ENCODE measurements around the gene NEK6.

Gene NEK6

DNA sequence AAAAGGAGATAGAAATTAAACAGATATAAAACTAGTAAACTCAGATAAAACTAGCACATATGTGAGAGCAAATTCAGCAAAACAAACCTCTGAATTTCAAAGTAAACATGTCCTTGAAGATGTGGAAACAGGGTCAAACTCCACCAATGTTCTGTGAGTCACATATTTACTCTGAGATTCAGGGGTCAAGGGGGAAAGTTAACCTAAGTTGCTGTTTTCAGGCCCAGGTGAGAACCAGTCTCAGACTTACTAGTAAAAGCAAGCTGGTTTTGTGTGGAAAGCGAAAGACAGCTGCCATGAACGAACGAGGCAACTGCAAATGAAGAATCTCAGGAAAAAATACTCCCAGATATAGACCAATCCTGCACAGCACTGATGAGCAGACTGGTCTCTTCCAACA is 128.5 kb downstream of the NEK6 start:
- no peak for ATAC-seq
- no peak for TF ChIP-seq ZNF565 (CRISPR knock-in tag; conservative IDR thresholded peaks at IDR 0.05; ENCODE audit: low read depth)
- TF ChIP-seq TCF4 (CRISPR knock-in tag; IDR thresholded peaks at IDR 0.05; ENCODE audit: borderline replicate concordance), result no peak
- TF ChIP-seq ZFP3 (CRISPR knock-in tag; IDR thresholded peaks at IDR 0.05), result no peak
- TF ChIP-seq, protein P1, sequence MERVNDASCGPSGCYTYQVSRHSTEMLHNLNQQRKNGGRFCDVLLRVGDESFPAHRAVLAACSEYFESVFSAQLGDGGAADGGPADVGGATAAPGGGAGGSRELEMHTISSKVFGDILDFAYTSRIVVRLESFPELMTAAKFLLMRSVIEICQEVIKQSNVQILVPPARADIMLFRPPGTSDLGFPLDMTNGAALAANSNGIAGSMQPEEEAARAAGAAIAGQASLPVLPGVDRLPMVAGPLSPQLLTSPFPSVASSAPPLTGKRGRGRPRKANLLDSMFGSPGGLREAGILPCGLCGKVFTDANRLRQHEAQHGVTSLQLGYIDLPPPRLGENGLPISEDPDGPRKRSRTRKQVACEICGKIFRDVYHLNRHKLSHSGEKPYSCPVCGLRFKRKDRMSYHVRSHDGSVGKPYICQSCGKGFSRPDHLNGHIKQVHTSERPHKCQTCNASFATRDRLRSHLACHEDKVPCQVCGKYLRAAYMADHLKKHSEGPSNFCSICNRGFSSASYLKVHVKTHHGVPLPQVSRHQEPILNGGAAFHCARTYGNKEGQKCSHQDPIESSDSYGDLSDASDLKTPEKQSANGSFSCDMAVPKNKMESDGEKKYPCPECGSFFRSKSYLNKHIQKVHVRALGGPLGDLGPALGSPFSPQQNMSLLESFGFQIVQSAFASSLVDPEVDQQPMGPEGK (CRISPR knock-in tag; IDR thresholded peaks at IDR 0.05; ENCODE audit: borderline replicate concordance), result no peak
- TF ChIP-seq CSDC2 (CRISPR knock-in tag; IDR thresholded peaks at IDR 0.05), result no peak
- no peak for TF ChIP-seq ARNTL (CRISPR knock-in tag; IDR thresholded peaks at IDR 0.05; ENCODE audit: borderline replicate concordance, low read depth)
- TF ChIP-seq, protein P2, sequence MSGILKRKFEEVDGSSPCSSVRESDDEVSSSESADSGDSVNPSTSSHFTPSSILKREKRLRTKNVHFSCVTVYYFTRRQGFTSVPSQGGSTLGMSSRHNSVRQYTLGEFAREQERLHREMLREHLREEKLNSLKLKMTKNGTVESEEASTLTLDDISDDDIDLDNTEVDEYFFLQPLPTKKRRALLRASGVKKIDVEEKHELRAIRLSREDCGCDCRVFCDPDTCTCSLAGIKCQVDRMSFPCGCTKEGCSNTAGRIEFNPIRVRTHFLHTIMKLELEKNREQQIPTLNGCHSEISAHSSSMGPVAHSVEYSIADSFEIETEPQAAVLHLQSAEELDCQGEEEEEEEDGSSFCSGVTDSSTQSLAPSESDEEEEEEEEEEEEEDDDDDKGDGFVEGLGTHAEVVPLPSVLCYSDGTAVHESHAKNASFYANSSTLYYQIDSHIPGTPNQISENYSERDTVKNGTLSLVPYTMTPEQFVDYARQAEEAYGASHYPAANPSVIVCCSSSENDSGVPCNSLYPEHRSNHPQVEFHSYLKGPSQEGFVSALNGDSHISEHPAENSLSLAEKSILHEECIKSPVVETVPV (CRISPR knock-in tag; IDR thresholded peaks at IDR 0.05), result no peak
- no peak for TF ChIP-seq BACH2 (CRISPR knock-in tag; IDR thresholded peaks at IDR 0.05; ENCODE audit: borderline replicate concordance)
- TF ChIP-seq, protein P3, sequence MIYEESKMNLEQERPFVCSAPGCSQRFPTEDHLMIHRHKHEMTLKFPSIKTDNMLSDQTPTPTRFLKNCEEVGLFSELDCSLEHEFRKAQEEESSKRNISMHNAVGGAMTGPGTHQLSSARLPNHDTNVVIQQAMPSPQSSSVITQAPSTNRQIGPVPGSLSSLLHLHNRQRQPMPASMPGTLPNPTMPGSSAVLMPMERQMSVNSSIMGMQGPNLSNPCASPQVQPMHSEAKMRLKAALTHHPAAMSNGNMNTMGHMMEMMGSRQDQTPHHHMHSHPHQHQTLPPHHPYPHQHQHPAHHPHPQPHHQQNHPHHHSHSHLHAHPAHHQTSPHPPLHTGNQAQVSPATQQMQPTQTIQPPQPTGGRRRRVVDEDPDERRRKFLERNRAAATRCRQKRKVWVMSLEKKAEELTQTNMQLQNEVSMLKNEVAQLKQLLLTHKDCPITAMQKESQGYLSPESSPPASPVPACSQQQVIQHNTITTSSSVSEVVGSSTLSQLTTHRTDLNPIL (CRISPR knock-in tag; IDR thresholded peaks at IDR 0.05; ENCODE audit: low read depth), result no peak
- no peak for TF ChIP-seq ISL1 (CRISPR knock-in tag; IDR thresholded peaks at IDR 0.05)
- no peak for TF ChIP-seq PPARA (CRISPR knock-in tag; IDR thresholded peaks at IDR 0.05; ENCODE audit: borderline replicate concordance)
- TF ChIP-seq SNAI2 (CRISPR knock-in tag; IDR thresholded peaks at IDR 0.05), result no peak
- TF ChIP-seq ZFP30 (CRISPR knock-in tag; IDR thresholded peaks at IDR 0.05), result no peak
- TF ChIP-seq, protein P4, sequence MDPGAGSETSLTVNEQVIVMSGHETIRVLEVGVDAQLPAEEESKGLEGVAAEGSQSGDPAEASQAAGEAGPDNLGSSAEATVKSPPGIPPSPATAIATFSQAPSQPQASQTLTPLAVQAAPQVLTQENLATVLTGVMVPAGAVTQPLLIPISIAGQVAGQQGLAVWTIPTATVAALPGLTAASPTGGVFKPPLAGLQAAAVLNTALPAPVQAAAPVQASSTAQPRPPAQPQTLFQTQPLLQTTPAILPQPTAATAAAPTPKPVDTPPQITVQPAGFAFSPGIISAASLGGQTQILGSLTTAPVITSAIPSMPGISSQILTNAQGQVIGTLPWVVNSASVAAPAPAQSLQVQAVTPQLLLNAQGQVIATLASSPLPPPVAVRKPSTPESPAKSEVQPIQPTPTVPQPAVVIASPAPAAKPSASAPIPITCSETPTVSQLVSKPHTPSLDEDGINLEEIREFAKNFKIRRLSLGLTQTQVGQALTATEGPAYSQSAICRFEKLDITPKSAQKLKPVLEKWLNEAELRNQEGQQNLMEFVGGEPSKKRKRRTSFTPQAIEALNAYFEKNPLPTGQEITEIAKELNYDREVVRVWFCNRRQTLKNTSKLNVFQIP (CRISPR knock-in tag; IDR thresholded peaks at IDR 0.05; ENCODE audit: borderline replicate concordance, low read depth), result no peak
- TF ChIP-seq OSR1 (CRISPR knock-in tag; IDR thresholded peaks at IDR 0.05), result no peak
- TF ChIP-seq, protein P5, sequence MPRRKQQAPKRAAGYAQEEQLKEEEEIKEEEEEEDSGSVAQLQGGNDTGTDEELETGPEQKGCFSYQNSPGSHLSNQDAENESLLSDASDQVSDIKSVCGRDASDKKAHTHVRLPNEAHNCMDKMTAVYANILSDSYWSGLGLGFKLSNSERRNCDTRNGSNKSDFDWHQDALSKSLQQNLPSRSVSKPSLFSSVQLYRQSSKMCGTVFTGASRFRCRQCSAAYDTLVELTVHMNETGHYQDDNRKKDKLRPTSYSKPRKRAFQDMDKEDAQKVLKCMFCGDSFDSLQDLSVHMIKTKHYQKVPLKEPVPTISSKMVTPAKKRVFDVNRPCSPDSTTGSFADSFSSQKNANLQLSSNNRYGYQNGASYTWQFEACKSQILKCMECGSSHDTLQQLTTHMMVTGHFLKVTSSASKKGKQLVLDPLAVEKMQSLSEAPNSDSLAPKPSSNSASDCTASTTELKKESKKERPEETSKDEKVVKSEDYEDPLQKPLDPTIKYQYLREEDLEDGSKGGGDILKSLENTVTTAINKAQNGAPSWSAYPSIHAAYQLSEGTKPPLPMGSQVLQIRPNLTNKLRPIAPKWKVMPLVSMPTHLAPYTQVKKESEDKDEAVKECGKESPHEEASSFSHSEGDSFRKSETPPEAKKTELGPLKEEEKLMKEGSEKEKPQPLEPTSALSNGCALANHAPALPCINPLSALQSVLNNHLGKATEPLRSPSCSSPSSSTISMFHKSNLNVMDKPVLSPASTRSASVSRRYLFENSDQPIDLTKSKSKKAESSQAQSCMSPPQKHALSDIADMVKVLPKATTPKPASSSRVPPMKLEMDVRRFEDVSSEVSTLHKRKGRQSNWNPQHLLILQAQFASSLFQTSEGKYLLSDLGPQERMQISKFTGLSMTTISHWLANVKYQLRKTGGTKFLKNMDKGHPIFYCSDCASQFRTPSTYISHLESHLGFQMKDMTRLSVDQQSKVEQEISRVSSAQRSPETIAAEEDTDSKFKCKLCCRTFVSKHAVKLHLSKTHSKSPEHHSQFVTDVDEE (CRISPR knock-in tag; IDR thresholded peaks at IDR 0.05), result no peak

DNA sequence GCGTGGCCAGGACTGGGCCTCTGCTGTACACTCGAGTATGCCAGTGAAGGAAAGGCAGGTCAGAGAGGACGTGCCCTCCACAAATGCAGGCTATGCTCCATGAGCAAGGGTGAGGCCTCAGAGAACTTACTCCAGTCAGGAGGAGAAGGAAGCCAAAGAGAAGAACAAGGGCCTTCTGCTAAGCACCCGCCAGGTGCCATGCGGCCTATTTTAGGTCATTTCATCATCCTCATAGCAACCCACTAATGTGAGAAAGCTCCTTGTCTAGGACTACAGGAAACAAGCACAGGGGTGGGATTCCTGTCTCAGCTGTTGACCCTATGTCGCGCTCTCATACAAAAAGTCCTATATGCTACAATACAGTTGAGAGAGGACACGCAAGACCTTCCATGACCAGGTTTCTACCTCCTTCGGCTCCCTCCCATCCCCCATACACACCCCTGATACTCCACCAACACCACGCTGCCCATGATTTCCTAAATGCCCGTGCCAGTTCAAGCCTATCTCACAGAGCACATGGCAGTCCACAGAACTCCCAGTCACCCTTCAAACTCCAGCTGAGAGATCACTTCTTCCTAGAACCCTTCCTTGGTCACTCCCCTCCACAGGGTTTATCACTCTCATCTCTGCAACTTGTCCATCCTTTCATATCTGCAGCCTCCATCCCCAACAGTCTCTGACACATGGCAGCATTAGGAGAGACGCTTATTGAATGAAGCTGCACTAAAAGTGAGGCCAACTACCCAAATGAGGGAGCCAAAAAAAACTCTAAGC is 130.7 kb downstream of the NEK6 start:
- ATAC-seq, result no peak
- TF ChIP-seq RARB (CRISPR knock-in tag; IDR thresholded peaks at IDR 0.05) (no peak), TOX (CRISPR knock-in tag; IDR thresholded peaks at IDR 0.05; ENCODE audit: borderline replicate concordance) (no peak), ZFP3 (CRISPR knock-in tag; IDR thresholded peaks at IDR 0.05) (no peak), ESRRG (CRISPR knock-in tag; IDR thresholded peaks at IDR 0.05) (no peak), SNAI2 (CRISPR knock-in tag; IDR thresholded peaks at IDR 0.05) (no peak), ZNF8 (CRISPR knock-in tag; IDR thresholded peaks at IDR 0.05) (no peak), ISL1 (CRISPR knock-in tag; IDR thresholded peaks at IDR 0.05) (no peak), ZNF70 (CRISPR knock-in tag; IDR thresholded peaks at IDR 0.05) (no peak), OSR1 (CRISPR knock-in tag; IDR thresholded peaks at IDR 0.05) (no peak), ZC3H10 (CRISPR knock-in tag; IDR thresholded peaks at IDR 0.05) (no peak)
- TF ChIP-seq, protein P2 (CRISPR knock-in tag; IDR thresholded peaks at IDR 0.05), result no peak
- TF ChIP-seq, protein P1 (CRISPR knock-in tag; IDR thresholded peaks at IDR 0.05; ENCODE audit: borderline replicate concordance), result no peak
- TF ChIP-seq, protein P3 (CRISPR knock-in tag; IDR thresholded peaks at IDR 0.05; ENCODE audit: low read depth), result no peak

Data from SK-N-SH treated with all-trans-retinoic acid at 6 μM for 48 hours (cell line).